Keratinocyte (primary cell): ENCODE measurements around the gene DPM2. TPM values are rescaled to one million over a fixed set of nuclear protein-coding genes. Genes with fewer than 3 reads are reported as not detected.
A peak's percentile ranks its signal among the peaks of the same experiment; 100 is the strongest.

Source experiments
- DNase-seq: peaks from one replicate; pipeline ENCODE4 v3.0.0-alpha.2; 2011; ENCODE audit warnings: low read depth, missing footprints, low spot score
- FAIRE-seq: peaks from 2 replicates; lab custom pipeline; 2011; peaks lifted over from hg19 to GRCh38; lab: Jason Lieb, UNC
- H2AFZ ChIP-seq: 2 replicates; pipeline ENCODE4 v1.6.0; 2012; ENCODE audit warnings: low read length, control low read depth, inconsistent platforms; ENCODE audit not compliant: control insufficient read depth
- H3K27ac ChIP-seq: 2 replicates; pipeline ENCODE4 v1.5.1; 2011; ENCODE audit warnings: low read length; ENCODE audit not compliant: control insufficient read depth, insufficient read depth
- H3K27me3 ChIP-seq: 3 replicates; pipeline ENCODE4 v1.6.0; 2011; ENCODE audit warnings: low read length; ENCODE audit not compliant: control insufficient read depth, insufficient read depth; ENCODE audit errors: extremely low read depth
- H3K36me3 ChIP-seq, 2 experiments: 2 replicates in 1 of 2; 3 replicates in 1 of 2; pipeline ENCODE4 v1.5.1; 2011; ENCODE audit warnings: low read length in 2 of 2, mild to moderate bottlenecking in 1 of 2; ENCODE audit not compliant: control insufficient read depth in 2 of 2, insufficient read depth in 2 of 2; ENCODE audit errors: extremely low read depth in 1 of 2
- H3K4me1 ChIP-seq: 3 replicates; pipeline ENCODE4 v1.5.1; 2011; ENCODE audit warnings: low read length; ENCODE audit not compliant: control insufficient read depth, insufficient read depth; ENCODE audit errors: extremely low read depth
- H3K4me2 ChIP-seq: 3 replicates; pipeline ENCODE4 v1.6.0; 2011; ENCODE audit warnings: low read depth, low read length; ENCODE audit not compliant: control insufficient read depth, insufficient read depth; ENCODE audit errors: extremely low read depth
- H3K4me3 ChIP-seq, 3 experiments: fragments of 200-600 bp in 1 of 3; sonication (generic) in 1 of 3; 2 replicates in 2 of 3; 3 replicates in 1 of 3; pipeline ENCODE4 v1.5.1; 2011 to 2016; ENCODE audit warnings: low read length in 3 of 3, mild to moderate bottlenecking in 3 of 3, control low read depth in 2 of 3, inconsistent platforms in 1 of 3, low read depth in 1 of 3, mixed read lengths in 1 of 3, mixed run types in 1 of 3, moderate library complexity in 1 of 3; ENCODE audit not compliant: control insufficient read depth in 2 of 3, insufficient read depth in 2 of 3; ENCODE audit errors: extremely low read depth in 1 of 3
- H3K79me2 ChIP-seq: 2 replicates; pipeline ENCODE4 v1.6.0; 2012; ENCODE audit warnings: low read length; ENCODE audit not compliant: control insufficient read depth, insufficient read depth
- H3K9ac ChIP-seq: 3 replicates; pipeline ENCODE4 v1.6.0; 2011; ENCODE audit warnings: low read length; ENCODE audit not compliant: control insufficient read depth, insufficient read depth; ENCODE audit errors: extremely low read depth
- H3K9me1 ChIP-seq: 3 replicates; pipeline ENCODE4 v1.6.0; 2011; ENCODE audit warnings: low read length; ENCODE audit not compliant: control insufficient read depth, insufficient read depth; ENCODE audit errors: extremely low read depth
- H3K9me3 ChIP-seq: 2 replicates; pipeline ENCODE4 v1.5.1; 2012; ENCODE audit warnings: low read depth, low read length; ENCODE audit not compliant: control insufficient read depth
- H4K20me1 ChIP-seq: 3 replicates; pipeline ENCODE4 v1.6.0; 2011; ENCODE audit warnings: low read length; ENCODE audit not compliant: control insufficient read depth, insufficient read depth; ENCODE audit errors: extremely low read depth
- EZH2 ChIP-seq: IDR thresholded peaks from one replicate; pipeline ENCODE4 v1.6.1; 2012; ENCODE audit warnings: inconsistent platforms, mild to moderate bottlenecking, low read length, moderate library complexity
- dilution Hi-C: fragments of 300-500 bp; cut with MboI; formaldehyde crosslinking; loops from one replicate; pipeline ENCODE4 v1.7.0; 2020; ENCODE audit warnings: low sequenced_read_pairs; ENCODE audit not compliant: extremely low pct_ligation_motif_present
- polyA plus RNA-seq, 5 experiments: library from polyadenylated mRNA; depleted of rRNA in 3 of 5; stranded (reverse) in 3 of 5; stranded (forward) in 1 of 5; unstranded in 1 of 5; fragments of >200 nt; gene quantifications; 1 replicate in 1 of 5; 2 replicates in 3 of 5; 3 replicates in 1 of 5; pipeline versions ENCODE4 v1.2.1 to v1.2.3, GENCODE V29; 2011 to 2012; ENCODE audit warnings: missing spikeins in 2 of 5, low read depth in 1 of 5, low replicate concordance in 1 of 5
- TF ChIP-seq, protein P1 (sequence below), 3 experiments: IDR thresholded peaks in 1 of 3; conservative IDR thresholded peaks in 1 of 3; optimal IDR thresholded peaks in 1 of 3; 2 replicates in 2 of 3; 3 replicates in 1 of 3; pipeline versions ENCODE3 to v1.5.1; 2011; ENCODE audit warnings: low read length in 3 of 3, mild to moderate bottlenecking in 3 of 3, moderate library complexity in 2 of 3, control low read depth in 1 of 3, inconsistent platforms in 1 of 3; ENCODE audit not compliant: insufficient read depth in 2 of 3; ENCODE audit errors: extremely low read depth in 1 of 3

DPM2 gene
- polyA plus RNA-seq, 1 donor (not counting 4 experiments of a cell fraction or from before 2014, with no cell fraction given) = 31.1 TPM

DNA sequence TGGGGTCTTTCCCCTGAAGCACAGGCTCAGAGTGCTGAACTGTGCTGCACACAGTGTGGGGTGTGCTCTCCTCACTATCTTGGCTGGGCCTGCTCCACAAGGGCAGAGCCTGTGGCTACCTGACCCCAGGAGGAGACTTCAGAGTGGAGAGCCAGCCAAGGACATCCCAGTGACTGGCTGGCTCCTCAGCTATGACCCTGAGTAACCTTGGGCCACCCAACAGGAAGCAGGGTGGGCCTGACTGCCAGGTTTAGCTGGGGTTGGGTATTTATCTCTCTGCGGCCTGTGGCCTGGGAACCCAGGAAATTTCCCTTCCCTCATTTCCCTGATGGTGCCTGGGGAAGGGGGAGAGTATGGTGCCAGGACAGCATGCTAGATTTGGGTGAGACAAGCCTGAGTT is 45.3 kb upstream of the DPM2 start:
- peaks cover 14% of the 10 kb centered on the region for H3K79me2 ChIP-seq
- no peak overlapping the region for H3K27ac ChIP-seq
- no peak for FAIRE-seq
- peaks cover 22% of the 10 kb centered on the region for H3K4me1 ChIP-seq
- no peaks in the 10 kb centered on the region for H4K20me1 ChIP-seq
- TF ChIP-seq, protein P1, sequence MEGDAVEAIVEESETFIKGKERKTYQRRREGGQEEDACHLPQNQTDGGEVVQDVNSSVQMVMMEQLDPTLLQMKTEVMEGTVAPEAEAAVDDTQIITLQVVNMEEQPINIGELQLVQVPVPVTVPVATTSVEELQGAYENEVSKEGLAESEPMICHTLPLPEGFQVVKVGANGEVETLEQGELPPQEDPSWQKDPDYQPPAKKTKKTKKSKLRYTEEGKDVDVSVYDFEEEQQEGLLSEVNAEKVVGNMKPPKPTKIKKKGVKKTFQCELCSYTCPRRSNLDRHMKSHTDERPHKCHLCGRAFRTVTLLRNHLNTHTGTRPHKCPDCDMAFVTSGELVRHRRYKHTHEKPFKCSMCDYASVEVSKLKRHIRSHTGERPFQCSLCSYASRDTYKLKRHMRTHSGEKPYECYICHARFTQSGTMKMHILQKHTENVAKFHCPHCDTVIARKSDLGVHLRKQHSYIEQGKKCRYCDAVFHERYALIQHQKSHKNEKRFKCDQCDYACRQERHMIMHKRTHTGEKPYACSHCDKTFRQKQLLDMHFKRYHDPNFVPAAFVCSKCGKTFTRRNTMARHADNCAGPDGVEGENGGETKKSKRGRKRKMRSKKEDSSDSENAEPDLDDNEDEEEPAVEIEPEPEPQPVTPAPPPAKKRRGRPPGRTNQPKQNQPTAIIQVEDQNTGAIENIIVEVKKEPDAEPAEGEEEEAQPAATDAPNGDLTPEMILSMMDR (optimal IDR thresholded peaks at IDR 0.05 in 1 of 3, IDR thresholded peaks at IDR 0.05 in 1 of 3, conservative IDR thresholded peaks at IDR 0.05 in 1 of 3; ENCODE audit: extremely low read depth in 1 of 3, insufficient read depth in 2 of 3, low read length in 3 of 3) = no peak
- TF ChIP-seq EZH2 = no peak
- no peak overlapping the region for H2AFZ ChIP-seq
- H3K9me1 ChIP-seq = no peaks in the 10 kb centered on the region
- no peak overlapping the region for H3K4me2 ChIP-seq
- H3K27me3 ChIP-seq = no peaks in the 10 kb centered on the region
- no peaks in the 10 kb centered on the region for H3K9me3 ChIP-seq
- no peak overlapping the region for H3K9ac ChIP-seq
- DNase-seq = no peak
- dilution Hi-C loops = no loop called here
- H3K4me3 ChIP-seq = no peak overlapping the region
- H3K36me3 ChIP-seq = no peaks in the 10 kb centered on the region

DNA sequence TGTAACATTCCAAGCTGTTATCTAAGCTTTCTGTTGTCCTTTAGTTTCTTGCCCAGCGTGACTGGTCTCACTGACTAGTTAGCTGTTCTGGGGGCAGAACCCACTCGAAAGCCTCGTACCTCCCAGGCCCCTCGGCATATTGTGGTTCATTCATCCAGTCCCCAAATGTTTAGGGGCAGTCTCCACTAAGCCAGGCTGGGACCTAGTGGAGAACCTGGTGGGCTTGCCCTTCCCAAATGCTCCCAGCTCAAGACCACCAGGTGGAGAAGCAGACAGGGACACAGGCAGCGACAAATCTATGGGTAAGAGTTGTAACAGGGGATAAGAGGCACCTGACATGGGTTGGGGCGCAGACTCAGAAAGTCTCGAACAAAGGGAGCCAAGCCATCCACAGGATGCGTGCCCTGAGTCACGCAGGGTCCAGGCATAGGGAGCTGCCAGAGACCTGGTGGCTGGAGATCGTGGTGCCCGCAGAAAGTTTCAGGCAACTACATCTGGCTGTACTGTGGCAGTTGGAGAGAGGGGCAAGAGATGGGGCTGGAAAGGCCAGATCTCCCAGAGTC is 44.0 kb upstream of the DPM2 start:
- Histone ChIP-seq H3K4me3 (peak overlapping the region; percentile 44 to 79 (median 77)), H3K4me2 (peak overlapping the region; percentile 100), H3K27ac (peak overlapping the region; percentile 73), H2AFZ (peak overlapping the region; percentile 95), H3K36me3 (no peaks in the 10 kb centered on the region), H3K9ac (peak overlapping the region; percentile 81), H4K20me1 (no peaks in the 10 kb centered on the region), H3K27me3 (no peaks in the 10 kb centered on the region), H3K79me2 (peaks cover 20% of the 10 kb centered on the region), H3K9me3 (no peaks in the 10 kb centered on the region), H3K9me1 (no peaks in the 10 kb centered on the region), H3K4me1 (peaks cover 25% of the 10 kb centered on the region)
- FAIRE-seq (no peak), DNase-seq (no peak)
- no peak for TF ChIP-seq EZH2
- TF ChIP-seq, protein P1 (optimal IDR thresholded peaks at IDR 0.05 in 1 of 3, IDR thresholded peaks at IDR 0.05 in 1 of 3, conservative IDR thresholded peaks at IDR 0.05 in 1 of 3; ENCODE audit: extremely low read depth in 1 of 3, insufficient read depth in 2 of 3, low read length in 3 of 3) = no peak
- dilution Hi-C loops = no loop called here
